GM21367 (cell line): ENCODE measurements around the gene GOSR1.
A peak's percentile ranks its signal among the peaks of the same experiment; 100 is the strongest.
"Not testable (repeated sequence)": the region's sequence is repeated elsewhere in the genome, so short reads cannot be mapped to it uniquely, and the experiment has no call there.

Experiments
- ATAC-seq: cut with Tn5 transposase; IDR thresholded peaks from one replicate; pipeline ENCODE4 v1.9.1; 2021; ENCODE audit not compliant: unreplicated experiment

Gene GOSR1

GRCh38 chr17:30477083-30477773 lies at the start of gene GOSR1:
Gene GOSR1 (plus strand): TSS chr17:30477408. CDS start chr17:30477434, 26 bp downstream.
- ATAC-seq: peak; percentile 86

- no peak for ATAC-seq
Observed at GRCh38 chr17:30427611-30428010, 49.6 kb upstream of the GOSR1 start.

GRCh38 chr17:30429155-30429554 lies 48.1 kb upstream of the GOSR1 start:
- no peak for ATAC-seq

- no peak for ATAC-seq
Observed at GRCh38 chr17:30433514-30433913, 43.7 kb upstream of the GOSR1 start.

- no peak for ATAC-seq
Observed at GRCh38 chr17:30436729-30437128, 40.5 kb upstream of the GOSR1 start.

- no peak for ATAC-seq
Observed at GRCh38 chr17:30443721-30444120, 33.5 kb upstream of the GOSR1 start.

GRCh38 chr17:30446640-30447039 lies 30.6 kb upstream of the GOSR1 start:
- not testable (repeated sequence) for ATAC-seq

GRCh38 chr17:30449480-30449879 lies 27.7 kb upstream of the GOSR1 start:
- no peak for ATAC-seq

GRCh38 chr17:30450125-30451027 lies 26.8 kb upstream of the GOSR1 start:
- no peak for ATAC-seq

GRCh38 chr17:30454635-30455034 lies 22.6 kb upstream of the GOSR1 start:
- no peak for ATAC-seq

- no peak for ATAC-seq
Observed at GRCh38 chr17:30458371-30458770, 18.8 kb upstream of the GOSR1 start.

GRCh38 chr17:30458797-30459413 lies 18.3 kb upstream of the GOSR1 start:
- ATAC-seq: not testable (repeated sequence)

- ATAC-seq: no peak
Observed at GRCh38 chr17:30468465-30468864, 8.7 kb upstream of the GOSR1 start.

GRCh38 chr17:30472238-30472890 lies 4.8 kb upstream of the GOSR1 start:
- ATAC-seq: no peak

GRCh38 chr17:30475206-30475605 lies 2.0 kb upstream of the GOSR1 start:
- no peak for ATAC-seq

- ATAC-seq: no peak
Observed at GRCh38 chr17:30476726-30477082, 504 bp upstream of the GOSR1 start.

GRCh38 chr17:30477774-30478115 lies 537 bp downstream of the GOSR1 start:
- no peak for ATAC-seq

GRCh38 chr17:30482555-30482954 lies 5.3 kb downstream of the GOSR1 start:
- ATAC-seq: no peak

- no peak for ATAC-seq
Observed at GRCh38 chr17:30483159-30483558, 6.0 kb downstream of the GOSR1 start.

- ATAC-seq: no peak
Observed at GRCh38 chr17:30493780-30494179, 16.6 kb downstream of the GOSR1 start.

GRCh38 chr17:30495586-30495985 lies 18.4 kb downstream of the GOSR1 start:
- no peak for ATAC-seq
